Neural cell (in vitro differentiated cells): ENCODE results near the gene TOLLIP. TPM values are rescaled to one million over a fixed set of nuclear protein-coding genes. Genes with fewer than 3 reads are reported as not detected.

Experiments
- H2AFZ ChIP-seq: fragments of 200-600, 300-800 bp; sonication (generic), shearing (Covaris generic); 2 replicates; pipeline ENCODE4 v1.6.0; 2014; ENCODE audit warnings: low read depth, mild to moderate bottlenecking, antibody characterized with exemption, low read length, moderate library complexity
- H3F3A ChIP-seq: fragments of 200-600 bp; shearing (Covaris generic); 2 replicates; pipeline ENCODE4 v1.6.1; 2016; ENCODE audit warnings: mild to moderate bottlenecking, moderate library complexity, mixed read lengths, antibody characterized with exemption, low read length; ENCODE audit not compliant: insufficient read depth, poor library complexity, severe bottlenecking
- H3K27ac ChIP-seq: fragments of 200-600, 300-800 bp; sonication (generic), shearing (Covaris generic); 2 replicates; pipeline ENCODE4 v1.5.1; 2014; ENCODE audit warnings: mild to moderate bottlenecking, low read length, moderate library complexity
- H3K27me3 ChIP-seq: fragments of 300-800, 200-600 bp; sonication (generic), shearing (Covaris generic); 2 replicates; pipeline ENCODE4 v1.6.0; 2014; ENCODE audit warnings: mild to moderate bottlenecking, low read depth, low read length, moderate library complexity; ENCODE audit not compliant: insufficient read depth
- H3K36me3 ChIP-seq: fragments of 300-800, 200-600 bp; sonication (generic), shearing (Covaris generic); 2 replicates; pipeline ENCODE4 v1.5.1; 2014; ENCODE audit warnings: mild to moderate bottlenecking, antibody characterized with exemption, low read length, moderate library complexity; ENCODE audit not compliant: insufficient read depth
- H3K4me2 ChIP-seq: fragments of 300-800, 200-600 bp; sonication (generic), shearing (Covaris generic); 2 replicates; pipeline ENCODE4 v1.6.0; 2014; ENCODE audit warnings: mild to moderate bottlenecking, low read length
- H3K4me3 ChIP-seq: fragments of 300-800, 200-600 bp; sonication (generic), shearing (Covaris generic); 2 replicates; pipeline ENCODE4 v1.5.1; 2014; ENCODE audit warnings: mild to moderate bottlenecking, low read length, moderate library complexity
- H3K79me2 ChIP-seq: fragments of 200-600 bp; shearing (Covaris generic); replicated peaks from 2 replicates; pipeline ENCODE4 v1.6.0; 2014; ENCODE audit warnings: mild to moderate bottlenecking, low read length, moderate library complexity; ENCODE audit not compliant: insufficient read depth
- H3K9ac ChIP-seq: fragments of 300-800, 200-600 bp; sonication (generic), shearing (Covaris generic); 2 replicates; pipeline ENCODE4 v1.6.1; 2016; ENCODE audit warnings: mild to moderate bottlenecking, low read length, mixed read lengths
- H3K9me2 ChIP-seq: fragments of 200-600 bp; shearing (Covaris generic); 2 replicates; pipeline ENCODE4 v1.6.1; 2016; ENCODE audit warnings: mild to moderate bottlenecking, low read length, mixed read lengths; ENCODE audit not compliant: insufficient read depth
- H3K9me3 ChIP-seq: fragments of 200-600, 300-800 bp; sonication (generic), shearing (Covaris generic); 2 replicates; pipeline ENCODE4 v1.6.1; 2016; ENCODE audit warnings: mild to moderate bottlenecking, mixed run types, low read length, moderate library complexity, mixed read lengths
- H4K20me1 ChIP-seq: fragments of 200-600 bp; shearing (Covaris generic); 2 replicates; pipeline ENCODE4 v1.6.1; 2016; ENCODE audit warnings: mild to moderate bottlenecking, mixed run types; ENCODE audit not compliant: insufficient read depth
- EP300 ChIP-seq: fragments of 450-650 bp; conservative IDR thresholded peaks from 2 replicates; pipeline ENCODE4 v1.6.1; 2014; ENCODE audit warnings: antibody characterized with exemption, mild to moderate bottlenecking, moderate library complexity; ENCODE audit not compliant: poor library complexity, severe bottlenecking
- EZH2 ChIP-seq: fragments of 200-600, 300-800 bp; shearing (Covaris generic), sonication (generic); IDR thresholded peaks from 2 replicates; pipeline ENCODE4 v1.6.1; 2014; ENCODE audit warnings: antibody characterized with exemption, low read length, borderline replicate concordance, mild to moderate bottlenecking; ENCODE audit not compliant: insufficient read depth, poor library complexity, severe bottlenecking
- MXI1 ChIP-seq: fragments of 450-650 bp; conservative IDR thresholded peaks from 2 replicates; pipeline ENCODE4 v1.6.1; 2014; ENCODE audit warnings: antibody characterized with exemption, mild to moderate bottlenecking; ENCODE audit not compliant: poor library complexity, severe bottlenecking
- POLR2AphosphoS5 ChIP-seq: IDR thresholded peaks from 2 replicates; pipeline ENCODE4 v1.6.1; 2012
- RAD21 ChIP-seq: fragments of 450-650 bp; conservative IDR thresholded peaks from 2 replicates; pipeline ENCODE4 v1.6.1; 2014; ENCODE audit warnings: antibody characterized with exemption, mild to moderate bottlenecking, moderate library complexity
- SMC3 ChIP-seq: fragments of 450-650 bp; conservative IDR thresholded peaks from 2 replicates; pipeline ENCODE4 v1.6.1; 2014; ENCODE audit warnings: antibody characterized with exemption, mild to moderate bottlenecking, moderate library complexity; ENCODE audit not compliant: poor library complexity
- TAF1 ChIP-seq: IDR thresholded peaks from 2 replicates; pipeline ENCODE4 v1.6.1; 2012; ENCODE audit warnings: low read depth
- polyA plus RNA-seq: library from polyadenylated mRNA; depleted of rRNA; stranded (reverse); fragments of >200 nt; gene quantifications from 2 replicates; pipeline ENCODE4 v1.2.3, GENCODE V29; 2014
- TF ChIP-seq, protein P1 (sequence below): IDR thresholded peaks from 2 replicates; pipeline ENCODE4 v1.6.1; 2012; ENCODE audit warnings: borderline replicate concordance
- TF ChIP-seq, protein P2 (sequence below): fragments of 450-650 bp; IDR thresholded peaks from 2 replicates; pipeline ENCODE4 v1.5.1; 2014; ENCODE audit warnings: antibody characterized with exemption, mild to moderate bottlenecking, moderate library complexity; ENCODE audit not compliant: poor library complexity, severe bottlenecking

TOLLIP gene
- polyA plus RNA-seq, 1 donor from 2014 or later = 24.1 TPM

DNA sequence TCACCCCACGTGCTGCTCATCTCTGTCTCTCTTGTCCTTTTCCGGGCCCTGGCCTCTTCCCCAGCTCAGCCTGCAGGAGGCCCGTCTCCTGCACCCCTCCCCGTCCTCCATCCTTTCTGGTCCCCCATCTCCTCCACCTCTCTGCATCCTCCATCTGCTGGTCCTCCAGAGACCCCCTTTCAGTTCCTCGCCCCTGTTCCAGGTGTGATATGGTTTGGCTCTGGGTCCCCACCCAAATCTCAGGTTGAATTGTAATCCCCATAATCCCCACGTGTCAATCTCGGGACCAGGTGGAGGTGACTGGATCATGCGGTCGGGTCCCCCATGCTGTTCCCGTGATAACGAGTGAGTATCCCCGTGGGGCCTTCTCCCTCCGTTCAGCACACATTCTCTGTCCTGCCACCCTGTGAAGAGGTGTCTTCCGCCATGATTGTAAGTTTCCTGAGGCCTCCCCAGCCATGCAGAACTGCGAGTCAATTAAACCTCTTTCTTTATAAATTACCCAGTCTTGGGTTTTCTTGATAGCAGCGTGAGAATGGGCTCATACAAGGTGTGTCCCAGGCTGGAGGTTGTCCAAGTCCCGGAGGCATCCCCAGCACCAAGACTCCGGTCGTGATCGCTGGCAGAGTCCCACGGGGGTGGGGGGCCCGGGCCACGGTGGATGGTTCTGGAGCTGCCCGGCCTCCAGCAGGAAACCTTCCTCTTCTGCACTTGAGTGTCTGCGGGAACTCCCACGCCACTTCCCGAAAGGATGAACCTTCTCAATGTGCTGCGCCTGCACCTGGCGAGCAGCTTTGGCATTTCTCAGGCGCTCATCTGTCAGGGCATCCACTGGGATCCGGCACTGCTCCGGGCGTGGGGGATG lies 29.0 kb upstream of the TOLLIP start:
- no peaks in the 10 kb centered on the region for H3K36me3 ChIP-seq
- H3F3A ChIP-seq = no peaks in the 10 kb centered on the region
- H3K9me2 ChIP-seq = no peaks in the 10 kb centered on the region
- no peak overlapping the region for H3K9ac ChIP-seq
- no peak overlapping the region for H3K27ac ChIP-seq
- H3K4me3 ChIP-seq = no peak overlapping the region
- no peak overlapping the region for H2AFZ ChIP-seq
- no peaks in the 10 kb centered on the region for H3K9me3 ChIP-seq
- H3K4me2 ChIP-seq = no peak overlapping the region
- no peaks in the 10 kb centered on the region for H3K79me2 ChIP-seq
- TF ChIP-seq POLR2AphosphoS5 = no peak
- no peak for TF ChIP-seq MXI1
- TF ChIP-seq EZH2 = no peak
- no peak for TF ChIP-seq EP300
- no peak for TF ChIP-seq SMC3
- TF ChIP-seq TAF1 = no peak
- TF ChIP-seq, protein P1, sequence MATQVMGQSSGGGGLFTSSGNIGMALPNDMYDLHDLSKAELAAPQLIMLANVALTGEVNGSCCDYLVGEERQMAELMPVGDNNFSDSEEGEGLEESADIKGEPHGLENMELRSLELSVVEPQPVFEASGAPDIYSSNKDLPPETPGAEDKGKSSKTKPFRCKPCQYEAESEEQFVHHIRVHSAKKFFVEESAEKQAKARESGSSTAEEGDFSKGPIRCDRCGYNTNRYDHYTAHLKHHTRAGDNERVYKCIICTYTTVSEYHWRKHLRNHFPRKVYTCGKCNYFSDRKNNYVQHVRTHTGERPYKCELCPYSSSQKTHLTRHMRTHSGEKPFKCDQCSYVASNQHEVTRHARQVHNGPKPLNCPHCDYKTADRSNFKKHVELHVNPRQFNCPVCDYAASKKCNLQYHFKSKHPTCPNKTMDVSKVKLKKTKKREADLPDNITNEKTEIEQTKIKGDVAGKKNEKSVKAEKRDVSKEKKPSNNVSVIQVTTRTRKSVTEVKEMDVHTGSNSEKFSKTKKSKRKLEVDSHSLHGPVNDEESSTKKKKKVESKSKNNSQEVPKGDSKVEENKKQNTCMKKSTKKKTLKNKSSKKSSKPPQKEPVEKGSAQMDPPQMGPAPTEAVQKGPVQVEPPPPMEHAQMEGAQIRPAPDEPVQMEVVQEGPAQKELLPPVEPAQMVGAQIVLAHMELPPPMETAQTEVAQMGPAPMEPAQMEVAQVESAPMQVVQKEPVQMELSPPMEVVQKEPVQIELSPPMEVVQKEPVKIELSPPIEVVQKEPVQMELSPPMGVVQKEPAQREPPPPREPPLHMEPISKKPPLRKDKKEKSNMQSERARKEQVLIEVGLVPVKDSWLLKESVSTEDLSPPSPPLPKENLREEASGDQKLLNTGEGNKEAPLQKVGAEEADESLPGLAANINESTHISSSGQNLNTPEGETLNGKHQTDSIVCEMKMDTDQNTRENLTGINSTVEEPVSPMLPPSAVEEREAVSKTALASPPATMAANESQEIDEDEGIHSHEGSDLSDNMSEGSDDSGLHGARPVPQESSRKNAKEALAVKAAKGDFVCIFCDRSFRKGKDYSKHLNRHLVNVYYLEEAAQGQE = no peak
- TF ChIP-seq RAD21 = no peak
- TF ChIP-seq, protein P2, sequence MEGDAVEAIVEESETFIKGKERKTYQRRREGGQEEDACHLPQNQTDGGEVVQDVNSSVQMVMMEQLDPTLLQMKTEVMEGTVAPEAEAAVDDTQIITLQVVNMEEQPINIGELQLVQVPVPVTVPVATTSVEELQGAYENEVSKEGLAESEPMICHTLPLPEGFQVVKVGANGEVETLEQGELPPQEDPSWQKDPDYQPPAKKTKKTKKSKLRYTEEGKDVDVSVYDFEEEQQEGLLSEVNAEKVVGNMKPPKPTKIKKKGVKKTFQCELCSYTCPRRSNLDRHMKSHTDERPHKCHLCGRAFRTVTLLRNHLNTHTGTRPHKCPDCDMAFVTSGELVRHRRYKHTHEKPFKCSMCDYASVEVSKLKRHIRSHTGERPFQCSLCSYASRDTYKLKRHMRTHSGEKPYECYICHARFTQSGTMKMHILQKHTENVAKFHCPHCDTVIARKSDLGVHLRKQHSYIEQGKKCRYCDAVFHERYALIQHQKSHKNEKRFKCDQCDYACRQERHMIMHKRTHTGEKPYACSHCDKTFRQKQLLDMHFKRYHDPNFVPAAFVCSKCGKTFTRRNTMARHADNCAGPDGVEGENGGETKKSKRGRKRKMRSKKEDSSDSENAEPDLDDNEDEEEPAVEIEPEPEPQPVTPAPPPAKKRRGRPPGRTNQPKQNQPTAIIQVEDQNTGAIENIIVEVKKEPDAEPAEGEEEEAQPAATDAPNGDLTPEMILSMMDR = no peak
- no peaks in the 10 kb centered on the region for H3K27me3 ChIP-seq
- no peaks in the 10 kb centered on the region for H4K20me1 ChIP-seq

DNA sequence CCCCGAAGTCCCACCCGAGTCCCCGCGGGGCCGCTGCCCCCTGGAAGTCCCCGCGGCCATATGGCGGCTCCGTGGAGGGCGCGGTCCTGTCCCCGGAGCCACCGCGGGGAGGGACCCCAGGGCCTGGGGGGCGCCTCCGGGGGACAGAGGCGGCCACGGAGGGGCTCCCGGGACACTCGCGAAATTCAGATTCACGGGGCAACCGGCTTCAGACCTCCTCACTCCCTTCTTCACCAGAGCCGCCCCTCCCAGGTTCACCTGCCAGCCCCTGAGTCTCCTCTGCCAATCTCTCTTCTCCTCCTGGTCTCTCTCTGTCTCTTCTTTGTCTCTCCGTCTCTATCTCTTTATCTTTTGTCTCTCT lies 28.2 kb upstream of the TOLLIP start:
- Histone ChIP-seq H3F3A (no peaks in the 10 kb centered on the region), H2AFZ (no peak overlapping the region), H3K9me3 (no peaks in the 10 kb centered on the region), H3K27ac (no peak overlapping the region), H4K20me1 (no peaks in the 10 kb centered on the region), H3K9me2 (no peaks in the 10 kb centered on the region), H3K4me2 (no peak overlapping the region), H3K79me2 (no peaks in the 10 kb centered on the region), H3K9ac (no peak overlapping the region), H3K27me3 (no peaks in the 10 kb centered on the region), H3K4me3 (no peak overlapping the region), H3K36me3 (no peaks in the 10 kb centered on the region)
- TF ChIP-seq TAF1 (no peak), EP300 (no peak), POLR2AphosphoS5 (no peak), MXI1 (no peak), SMC3 (no peak), RAD21 (no peak)
- TF ChIP-seq, protein P2 = no peak
